K562 (cell line): ENCODE results near the gene NDST1. TPM values are rescaled to one million over a fixed set of nuclear protein-coding genes. Genes with fewer than 3 reads are reported as not detected.
"Not testable (repeated sequence)": the region's sequence is repeated elsewhere in the genome, so short reads cannot be mapped to it uniquely, and the experiment has no call there.

Experiments used
- ATAC-seq: fragments of 200-7000 bp; cut with Tn5 transposase; 3 replicates; pipeline ENCODE4 v1.9.1; 2020; ENCODE audit warnings: moderate library complexity
- BruUV-seq: library from RNA; stranded (reverse); fragments of 400-500 nt; replicated peaks from 2 replicates; lab custom pipeline; 2021; lab: Mats Ljungman, UMichigan
- CTCF ChIA-PET: fragments of 300-600 bp; formaldehyde crosslinking; extraction: SDS; loops from one replicate; lab custom pipeline; 2021; ENCODE audit warnings: low intra/inter-chr PET ratio; lab: Yijun Ruan, JAX
- POLR2A ChIA-PET: fragments of 300-600, 350-650 bp; sonication (Branson Sonifier 250); formaldehyde crosslinking; extraction: SDS; loops from one replicate; lab custom pipeline; 2021; ENCODE audit warnings: antibody characterized with exemption, inconsistent platforms; lab: Yijun Ruan, JAX
- DNase-seq, 4 experiments: peaks; one replicate each; pipeline versions ENCODE4 v3.0.0 to v3.0.0-alpha.2; 2011 to 2018; ENCODE audit warnings: low spot score in 3 of 4, mixed read lengths in 3 of 4; ENCODE audit errors: extremely low read depth in 1 of 4
- FAIRE-seq: peaks from 2 replicates; lab custom pipeline; 2011; peaks lifted over from hg19 to GRCh38; lab: Jason Lieb, UNC
- H2AFZ ChIP-seq: 2 replicates; pipeline ENCODE4 v1.6.0; 2011; ENCODE audit warnings: low read depth, low read length, control low read depth, inconsistent platforms
- H3K27ac ChIP-seq: fragments of 200-600 bp; 3 replicates; pipeline ENCODE4 v1.8.0; 2011; ENCODE audit warnings: low read depth, mild to moderate bottlenecking, control low read depth, inconsistent platforms, low read length, moderate library complexity, mixed read lengths; ENCODE audit errors: extremely low read depth
- H3K27me3 ChIP-seq, 2 experiments: fragments of 300-600 bp in 1 of 2; 2 replicates in 1 of 2; 3 replicates in 1 of 2; pipeline versions ENCODE4 v1.6.0 to v1.8.0; 2011; ENCODE audit warnings: inconsistent platforms in 2 of 2, low read length in 2 of 2, mild to moderate bottlenecking in 1 of 2, mixed read lengths in 1 of 2, moderate library complexity in 1 of 2; ENCODE audit not compliant: control insufficient read depth in 2 of 2, insufficient read depth in 2 of 2
- H3K36me3 ChIP-seq: fragments of 300-600 bp; 3 replicates; pipeline ENCODE4 v1.8.0; 2011; ENCODE audit warnings: mild to moderate bottlenecking, low read length, inconsistent platforms; ENCODE audit not compliant: control insufficient read depth, insufficient read depth
- H3K4me1 ChIP-seq, 2 experiments: fragments of 200-600 bp in 1 of 2; replicated peaks in 1 of 2; 2 replicates in 1 of 2; 3 replicates in 1 of 2; pipeline versions ENCODE4 v1.5.1 to v1.8.0; 2011; ENCODE audit warnings: inconsistent platforms in 2 of 2, low read length in 2 of 2, mild to moderate bottlenecking in 1 of 2, mixed read lengths in 1 of 2, moderate library complexity in 1 of 2; ENCODE audit not compliant: control insufficient read depth in 2 of 2, insufficient read depth in 2 of 2
- H3K4me2 ChIP-seq: 2 replicates; pipeline ENCODE4 v1.6.1; 2011; ENCODE audit warnings: low read length, control low read depth, inconsistent platforms, mixed read lengths; ENCODE audit not compliant: insufficient read depth
- H3K4me3 ChIP-seq: fragments of 200-600 bp; sonication (generic), shearing (Covaris generic); 2 replicates; pipeline ENCODE4 v1.5.1; 2016; ENCODE audit warnings: control low read depth, inconsistent platforms
- H3K79me2 ChIP-seq: fragments of 200-600 bp; 3 replicates; pipeline ENCODE4 v1.8.0; 2011; ENCODE audit warnings: low read length, inconsistent platforms; ENCODE audit not compliant: control insufficient read depth, insufficient read depth
- H3K9ac ChIP-seq, 2 experiments: 2 replicates each; pipeline versions ENCODE4 v1.6.0 to v1.6.1; 2011; ENCODE audit warnings: low read depth in 2 of 2, low read length in 2 of 2, control low read depth in 1 of 2, inconsistent platforms in 1 of 2, mild to moderate bottlenecking in 1 of 2, mixed read lengths in 1 of 2; ENCODE audit not compliant: insufficient read depth in 1 of 2
- H3K9me1 ChIP-seq: one replicate; pipeline ENCODE4 v1.6.0; 2011; ENCODE audit warnings: inconsistent platforms, mild to moderate bottlenecking, low read length, moderate library complexity; ENCODE audit not compliant: control insufficient read depth, insufficient read depth
- H3K9me3 ChIP-seq: replicated peaks from 2 replicates; pipeline ENCODE4 v1.5.1; 2011; ENCODE audit warnings: low read depth, low read length, inconsistent platforms; ENCODE audit not compliant: control insufficient read depth, insufficient read depth
- H4K20me1 ChIP-seq: replicated peaks from 2 replicates; pipeline ENCODE4 v1.6.1; 2011; ENCODE audit warnings: low read length, inconsistent platforms, mixed read lengths; ENCODE audit not compliant: control insufficient read depth, insufficient read depth
- CBFB ChIP-seq: sonication (generic); formaldehyde crosslinking; IDR thresholded peaks from 2 replicates; pipeline ENCODE4 v1.4.0; 2020; ENCODE audit warnings: mild to moderate bottlenecking, missing genetic modification reagents
- CGGBP1 ChIP-seq: fragments of 250-450 bp; sonication (Bioruptor Pico); IDR thresholded peaks from 2 replicates; pipeline ENCODE4 v1.9.0; 2021; ENCODE audit warnings: mild to moderate bottlenecking
- E2F5 ChIP-seq: sonication (generic); formaldehyde crosslinking; IDR thresholded peaks from 2 replicates; pipeline ENCODE4 v1.8.0; 2022; ENCODE audit warnings: mild to moderate bottlenecking, missing genetic modification reagents
- FOXJ2 ChIP-seq: fragments of 200-800 bp; sonication (Bioruptor generic); IDR thresholded peaks from 2 replicates; pipeline ENCODE4 v1.6.1; 2016; ENCODE audit warnings: missing genetic modification characterization, missing compliant biosample characterization
- JUND ChIP-seq, 2 experiments: IDR thresholded peaks; 2 replicates in 1 of 2; 3 replicates in 1 of 2; pipeline ENCODE4 v1.6.1; 2011; ENCODE audit warnings: borderline replicate concordance in 2 of 2, low read depth in 2 of 2, low read length in 2 of 2, improper control_type of control experiment in 1 of 2, missing biosample characterization in 1 of 2, missing genetic modification characterization in 1 of 2, missing genetic modification reagents in 1 of 2
- TARDBP ChIP-seq: fragments of 450-650 bp; IDR thresholded peaks from 2 replicates; pipeline ENCODE4 v1.6.1; 2016
- TBP ChIP-seq: optimal IDR thresholded peaks from 2 replicates; pipeline ENCODE3; 2011; ENCODE audit warnings: low read depth, low read length, improper control_type of control experiment
- ZFPM2 ChIP-seq: fragments of 250-450 bp; sonication (Bioruptor Pico); IDR thresholded peaks from 2 replicates; pipeline ENCODE4 v1.5.1; 2022; ENCODE audit warnings: mild to moderate bottlenecking
- ZNF445 ChIP-seq: fragments of 250-450 bp; sonication (Bioruptor Pico); IDR thresholded peaks from 2 replicates; pipeline ENCODE4 v1.4.0; 2020; ENCODE audit warnings: low read depth, mild to moderate bottlenecking, moderate library complexity
- ZNF584 ChIP-seq: fragments of 200-800 bp; sonication (Bioruptor generic); IDR thresholded peaks from 2 replicates; pipeline ENCODE4 v1.6.1; 2016; ENCODE audit warnings: low read depth, mild to moderate bottlenecking, missing genetic modification characterization, missing compliant biosample characterization
- ZNF75A ChIP-seq: fragments of 450-650 bp; formaldehyde crosslinking; IDR thresholded peaks from 2 replicates; pipeline ENCODE4 v1.4.0; 2020; ENCODE audit warnings: mild to moderate bottlenecking
- WGBS: fragments of 100-300 bp; shearing (Covaris generic); methylation state at CpG from one replicate; pipeline ENCODE4 v1.1.6; 2016; ENCODE audit warnings: low coverage, mixed read lengths; ENCODE audit not compliant: insufficient coverage; ENCODE audit errors: missing lambda C conversion rate; 5-methylcytosine and 5-hydroxymethylcytosine counted together
- in situ Hi-C: fragments of 300-500 bp; cut with MboI; formaldehyde crosslinking; loops from 4 replicates; pipeline ENCODE4 v1.15.0; 2018; ENCODE audit warnings: inconsistent platforms, mixed read lengths
- intact Hi-C: fragments of 100-400 bp; cut with micrococcal nuclease; formaldehyde crosslinking; loops from 2 replicates; pipeline ENCODE4 v1.14.2; 2022
- polyA plus RNA-seq, 8 experiments: library from polyadenylated mRNA; depleted of rRNA in 4 of 8; stranded (reverse) in 5 of 8; unstranded in 3 of 8; fragments of >200 nt; fragmentation: Nextera tagmentation in 2 of 8; fragmentation: Illumina TruSeq in 1 of 8; extraction: Ambion mirVana in 2 of 8; extraction: Trizol in 1 of 8; gene quantifications; 2 replicates each; pipeline versions ENCODE4 v1.2.1 to v1.2.3, GENCODE V29; 2011 to 2014; ENCODE audit warnings: inconsistent platforms in 1 of 8, missing spikeins in 1 of 8
- total RNA-seq, 7 experiments: library from RNA; depleted of rRNA in 6 of 7; stranded (reverse); fragments of >200 nt in 6 of 7; fragmentation: Illumina TruSeq in 2 of 7; extraction: Trizol in 2 of 7; gene quantifications; 2 replicates each; pipeline versions ENCODE4 v1.2.1 to v1.2.3, GENCODE V29; 2011 to 2021; ENCODE audit warnings: low replicate concordance in 1 of 7

Gene NDST1
- total and polyA plus RNA-seq, 9 of the 15 experiments (the other 6 are each of a cell fraction or from before 2014, with no cell fraction given) = 0.38 to 47.9 (median 9.9) TPM

GRCh38 chr5:150518712-150519559 lies 11.0 kb downstream of the NDST1 start:
- H3K9me1 ChIP-seq = peaks cover 16% of the 10 kb centered on the region
- CTCF ChIA-PET, DNase-seq, H3K27me3 ChIP-seq, H3K27ac ChIP-seq, H2AFZ ChIP-seq, intact Hi-C loops, in situ Hi-C loops, ATAC-seq, BruUV-seq, H3K4me2 ChIP-seq, H3K9ac ChIP-seq, H3K4me3 ChIP-seq, H3K9me3 ChIP-seq, FAIRE-seq: not testable (repeated sequence)
- POLR2A ChIA-PET = interaction anchor here (0.7 kb wide), 1 partner anchor 9 kb away, joined by 3 read pairs; no protein-coding TSS in a partner anchor
- peaks cover 29 to 53% of the 10 kb centered on the region in 2 experiments for H3K4me1 ChIP-seq
- WGBS = 88% methylated on average over 12 of the region's 14 CpGs
- peaks cover 28% of the 10 kb centered on the region for H3K36me3 ChIP-seq
- H3K79me2 ChIP-seq = peaks cover 57% of the 10 kb centered on the region
- H4K20me1 ChIP-seq = peaks cover 46% of the 10 kb centered on the region

GRCh38 chr5:150519560-150519945 lies 11.6 kb downstream of the NDST1 start:
- FAIRE-seq (no peak), ATAC-seq (no peak), DNase-seq (no peak)
- no peak overlapping the region for H3K4me2 ChIP-seq
- no TSS peak for BruUV-seq
- H4K20me1 ChIP-seq = peaks cover 49% of the 10 kb centered on the region
- WGBS = 87% methylated on average over 10 of the region's 10 CpGs
- H3K36me3 ChIP-seq = peaks cover 32% of the 10 kb centered on the region
- H3K79me2 ChIP-seq = peaks cover 60% of the 10 kb centered on the region
- peaks cover 29 to 53% of the 10 kb centered on the region in 2 experiments for H3K4me1 ChIP-seq
- CTCF ChIA-PET = no interaction called here
- POLR2A ChIA-PET = interaction anchor here (0.7 kb wide), 1 partner anchor 9 kb away, joined by 3 read pairs; no protein-coding TSS in a partner anchor
- no peak overlapping the region for H3K27ac ChIP-seq
- H3K9me3 ChIP-seq = no peaks in the 10 kb centered on the region
- H3K27me3 ChIP-seq = no peaks in the 10 kb centered on the region
- in situ Hi-C loops (no loop called here), intact Hi-C loops (no loop called here)
- H3K9ac ChIP-seq = no peak overlapping the region
- H3K9me1 ChIP-seq = peaks cover 14% of the 10 kb centered on the region
- no peak overlapping the region for H3K4me3 ChIP-seq
- H2AFZ ChIP-seq = no peak overlapping the region
- no peak for TF ChIP-seq ZNF584 (CRISPR knock-in tag)
- TF ChIP-seq JUND (IDR thresholded peaks at IDR 0.05; ENCODE audit: borderline replicate concordance, low read depth, low read length) = no peak
- no peak for TF ChIP-seq JUND (tag; IDR thresholded peaks at IDR 0.05; ENCODE audit: borderline replicate concordance, low read depth, low read length)
- TF ChIP-seq FOXJ2 (tag) = no peak
- no peak for TF ChIP-seq TBP
- TF ChIP-seq CBFB (CRISPR knock-in tag) = no peak
- no peak for TF ChIP-seq CGGBP1
- TF ChIP-seq ZNF445 (CRISPR knock-in tag) = no peak
- no peak for TF ChIP-seq E2F5
- no peak for TF ChIP-seq ZNF75A (CRISPR knock-in tag)
- TF ChIP-seq TARDBP = no peak
- no peak for TF ChIP-seq ZFPM2 (CRISPR knock-in tag)
